GM23338 (cell line): ENCODE data around the gene TMPRSS13. TPM values are rescaled to one million over a fixed set of nuclear protein-coding genes. Genes with fewer than 3 reads are reported as not detected.

Experiments
- ATAC-seq: fragments of 200-7000 bp; cut with Tn5 transposase; 3 replicates; pipeline ENCODE4 v1.9.1; 2020
- DNase-seq: peaks from one replicate; pipeline ENCODE4 v3.0.0-alpha.2; 2015; ENCODE audit warnings: low spot score
- H2AFZ ChIP-seq: fragments of 200-600 bp; sonication (generic); 2 replicates; pipeline ENCODE4 v1.8.0; 2016; ENCODE audit warnings: antibody characterized with exemption, mild to moderate bottlenecking, moderate library complexity
- H3F3A ChIP-seq: fragments of 200-600 bp; sonication (generic); replicated peaks from 2 replicates; pipeline ENCODE4 v1.8.0; 2017; ENCODE audit warnings: antibody characterized with exemption, mixed run types, low read depth
- H3K27ac ChIP-seq: fragments of 200-600 bp; sonication (generic); 2 replicates; pipeline ENCODE4 v1.6.1; 2016; ENCODE audit warnings: low read depth
- H3K27me3 ChIP-seq: fragments of 200-600 bp; sonication (generic); 2 replicates; pipeline ENCODE4 v1.8.0; 2016; ENCODE audit warnings: mild to moderate bottlenecking, mixed run types, moderate library complexity; ENCODE audit not compliant: insufficient read depth
- H3K36me3 ChIP-seq: fragments of 200-600 bp; sonication (generic); 2 replicates; pipeline ENCODE4 v1.8.0; 2016; ENCODE audit warnings: mild to moderate bottlenecking; ENCODE audit not compliant: insufficient read depth
- H3K4me1 ChIP-seq: fragments of 200-600 bp; sonication (generic); 2 replicates; pipeline ENCODE4 v1.8.0; 2016; ENCODE audit warnings: mild to moderate bottlenecking, moderate library complexity; ENCODE audit not compliant: insufficient read depth
- H3K4me2 ChIP-seq: fragments of 200-600 bp; sonication (generic); 2 replicates; pipeline ENCODE4 v1.7.1; 2017; ENCODE audit warnings: mixed run types
- H3K4me3 ChIP-seq: fragments of 200-600 bp; sonication (generic); 2 replicates; pipeline ENCODE4 v1.6.1; 2016; ENCODE audit warnings: mixed run types
- H3K79me2 ChIP-seq: fragments of 200-600 bp; sonication (generic); replicated peaks from 2 replicates; pipeline ENCODE4 v1.8.0; 2017; ENCODE audit warnings: mild to moderate bottlenecking; ENCODE audit not compliant: insufficient read depth
- H3K9me2 ChIP-seq: fragments of 200-600 bp; sonication (generic); 2 replicates; pipeline ENCODE4 v1.8.0; 2017; ENCODE audit not compliant: insufficient read depth
- H4K20me1 ChIP-seq: fragments of 200-600 bp; sonication (generic); replicated peaks from 2 replicates; pipeline ENCODE4 v1.8.0; 2017; ENCODE audit warnings: mild to moderate bottlenecking; ENCODE audit not compliant: insufficient read depth
- H3K27ac Mint-ChIP-seq: 2 replicates; pipeline ENCODE4 v1.8.0; 2020; ENCODE audit warnings: inconsistent platforms, mild to moderate bottlenecking, moderate library complexity, mixed read lengths
- H3K27me3 Mint-ChIP-seq: 3 replicates; pipeline ENCODE4 v1.8.0; 2022; ENCODE audit warnings: low read depth, mild to moderate bottlenecking, moderate library complexity, mixed read lengths, inconsistent platforms; ENCODE audit not compliant: insufficient read depth, poor library complexity
- H3K36me3 Mint-ChIP-seq: 3 replicates; pipeline ENCODE4 v1.8.0; 2021; ENCODE audit warnings: low read depth, mild to moderate bottlenecking, inconsistent platforms, moderate library complexity, mixed read lengths
- H3K4me1 Mint-ChIP-seq: 3 replicates; pipeline ENCODE4 v1.8.0; 2020; ENCODE audit warnings: mild to moderate bottlenecking, inconsistent platforms, mixed read lengths
- H3K4me3 Mint-ChIP-seq: 3 replicates; pipeline ENCODE4 v1.8.0; 2021; ENCODE audit warnings: moderate library complexity, mild to moderate bottlenecking, inconsistent platforms, mixed read lengths
- H3K9me3 Mint-ChIP-seq: 3 replicates; pipeline ENCODE4 v1.8.0; 2020; ENCODE audit warnings: moderate library complexity, mild to moderate bottlenecking, inconsistent platforms, mixed read lengths
- CREB1 ChIP-seq: fragments of 250-450 bp; sonication (Bioruptor Pico); IDR thresholded peaks from 2 replicates; pipeline ENCODE4 v1.5.0; 2020; ENCODE audit warnings: low read depth, mild to moderate bottlenecking, moderate library complexity
- EZH2phosphoT487 ChIP-seq: fragments of 200-600 bp; sonication (generic); IDR thresholded peaks from one replicate; pipeline ENCODE4 v1.8.1; 2018; ENCODE audit warnings: antibody characterized with exemption; ENCODE audit not compliant: unreplicated experiment
- JUNB ChIP-seq: IDR thresholded peaks from one replicate; pipeline ENCODE4 v1.6.1; 2016; ENCODE audit warnings: antibody characterized with exemption; ENCODE audit not compliant: unreplicated experiment
- NANOG ChIP-seq: IDR thresholded peaks from 2 replicates; pipeline ENCODE4 v1.6.1; 2016; ENCODE audit warnings: antibody characterized with exemption, borderline replicate concordance
- ZNF114 ChIP-seq: fragments of 250-450 bp; sonication (Bioruptor Pico); IDR thresholded peaks from 2 replicates; pipeline ENCODE4 v1.5.0; 2020; ENCODE audit warnings: mild to moderate bottlenecking, moderate library complexity
- ZNF331 ChIP-seq: fragments of 250-450 bp; sonication (Bioruptor Pico); IDR thresholded peaks from 2 replicates; pipeline ENCODE4 v1.5.0; 2020; ENCODE audit warnings: low read depth, mild to moderate bottlenecking, moderate library complexity
- polyA plus RNA-seq: library from polyadenylated mRNA; unstranded; fragments of >200 nt; fragmentation: Nextera tagmentation; extraction: Ambion mirVana; gene quantifications from 2 replicates; pipeline ENCODE4 v1.2.1, GENCODE V29; 2016
- total RNA-seq: library from RNA; depleted of rRNA; stranded (reverse); fragments of >200 nt; shearing (Covaris generic); gene quantifications from 2 replicates; pipeline ENCODE4 v1.2.3, GENCODE V29; 2014
- TF ChIP-seq, protein P1 (sequence below), 2 experiments: fragments of 200-600 bp in 1 of 2; sonication (generic) in 1 of 2; conservative IDR thresholded peaks; 2 replicates each; pipeline versions ENCODE4 v1.5.1 to v1.6.1; 2016 to 2017; ENCODE audit warnings: antibody characterized with exemption in 2 of 2, low read depth in 2 of 2, mild to moderate bottlenecking in 2 of 2, moderate library complexity in 1 of 2
- TF ChIP-seq, protein P2 (sequence below): IDR thresholded peaks from one replicate; pipeline ENCODE4 v1.6.1; 2018; ENCODE audit warnings: antibody characterized with exemption; ENCODE audit not compliant: unreplicated experiment
- TF ChIP-seq, protein P3 (sequence below): IDR thresholded peaks from 2 replicates; pipeline ENCODE4 v1.6.1; 2016; ENCODE audit warnings: antibody characterized with exemption

The TMPRSS13 gene
- total and polyA plus RNA-seq, 2 experiments from 2014 or later: 0.31 TPM; not detected in 1

DNA sequence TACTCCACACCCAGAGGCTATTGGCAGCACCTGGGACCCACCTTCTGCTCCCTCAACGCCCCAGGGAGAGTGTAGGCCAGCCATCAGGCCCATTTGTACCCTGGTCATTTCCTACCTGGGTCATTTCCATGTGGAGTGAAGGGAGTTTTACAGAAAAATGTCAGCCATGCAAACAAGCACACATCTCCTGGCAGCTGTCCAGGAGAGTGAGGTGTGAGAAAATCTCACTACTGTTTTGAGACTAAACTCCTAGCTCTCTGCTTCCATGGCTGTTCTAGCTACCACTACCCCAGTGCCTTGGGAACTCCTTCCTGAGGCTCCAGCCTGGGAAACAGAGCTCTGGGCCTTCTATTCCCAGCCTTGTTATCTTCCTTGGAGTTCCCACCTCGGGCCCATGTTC is 2.8 kb upstream of the TMPRSS13 start (continued):
- TF ChIP-seq, protein P1, sequence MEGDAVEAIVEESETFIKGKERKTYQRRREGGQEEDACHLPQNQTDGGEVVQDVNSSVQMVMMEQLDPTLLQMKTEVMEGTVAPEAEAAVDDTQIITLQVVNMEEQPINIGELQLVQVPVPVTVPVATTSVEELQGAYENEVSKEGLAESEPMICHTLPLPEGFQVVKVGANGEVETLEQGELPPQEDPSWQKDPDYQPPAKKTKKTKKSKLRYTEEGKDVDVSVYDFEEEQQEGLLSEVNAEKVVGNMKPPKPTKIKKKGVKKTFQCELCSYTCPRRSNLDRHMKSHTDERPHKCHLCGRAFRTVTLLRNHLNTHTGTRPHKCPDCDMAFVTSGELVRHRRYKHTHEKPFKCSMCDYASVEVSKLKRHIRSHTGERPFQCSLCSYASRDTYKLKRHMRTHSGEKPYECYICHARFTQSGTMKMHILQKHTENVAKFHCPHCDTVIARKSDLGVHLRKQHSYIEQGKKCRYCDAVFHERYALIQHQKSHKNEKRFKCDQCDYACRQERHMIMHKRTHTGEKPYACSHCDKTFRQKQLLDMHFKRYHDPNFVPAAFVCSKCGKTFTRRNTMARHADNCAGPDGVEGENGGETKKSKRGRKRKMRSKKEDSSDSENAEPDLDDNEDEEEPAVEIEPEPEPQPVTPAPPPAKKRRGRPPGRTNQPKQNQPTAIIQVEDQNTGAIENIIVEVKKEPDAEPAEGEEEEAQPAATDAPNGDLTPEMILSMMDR (conservative IDR thresholded peaks at IDR 0.05; ENCODE audit: low read depth in 2 of 2): no peak
- TF ChIP-seq EZH2phosphoT487: no peak

DNA sequence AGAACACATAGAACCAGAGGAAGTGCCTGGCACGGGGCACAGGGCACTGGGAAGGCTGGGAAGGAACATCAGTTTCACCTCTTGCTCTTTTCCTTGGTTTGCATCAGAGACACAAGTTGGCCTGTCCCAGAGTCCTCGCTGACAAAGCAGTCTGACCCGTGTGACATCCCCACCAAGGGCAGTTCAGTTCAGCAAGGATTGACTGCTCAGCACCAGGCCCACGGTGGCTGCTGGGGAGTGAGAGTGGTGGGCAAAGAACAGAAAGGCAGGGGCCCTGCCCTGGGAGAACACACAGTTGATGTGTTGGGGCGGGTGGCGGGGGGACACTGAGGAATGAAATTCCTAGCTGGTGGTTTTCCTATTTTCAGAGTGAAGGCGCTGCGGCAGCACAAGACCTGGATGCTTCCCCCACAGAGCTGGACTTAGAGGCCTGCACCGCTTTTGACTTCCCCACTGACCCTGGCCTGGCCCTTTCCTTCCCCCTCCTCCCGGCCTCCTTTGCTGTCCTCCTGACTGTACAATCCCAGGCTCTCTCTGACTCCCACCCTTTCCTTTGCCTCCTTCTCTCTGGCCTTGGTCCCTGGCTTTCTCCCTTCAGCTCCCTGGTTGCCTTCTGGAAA is 2.2 kb upstream of the TMPRSS13 start:
- DNase-seq: no peak
- Histone ChIP-seq H3K4me1 (peaks cover 19% of the 10 kb centered on the region; the same call in 1 of the 2 replicates), H3K27ac (no peak overlapping the region), H3F3A (no peaks in the 10 kb centered on the region), H3K9me2 (0 out of 2 replicates have a peak, but pooled peaks cover 2% of the 10 kb centered on the region), H3K4me3 (no peak overlapping the region), H2AFZ (no peak overlapping the region), H4K20me1 (no peaks in the 10 kb centered on the region), H3K4me2 (no peak overlapping the region), H3K36me3 (no peaks in the 10 kb centered on the region), H3K79me2 (no peaks in the 10 kb centered on the region), H3K27me3 (no peaks in the 10 kb centered on the region)
- Mint-ChIP-seq H3K27ac (no peak overlapping the region), H3K9me3 (no peaks in the 10 kb centered on the region), H3K4me1 (peaks cover 42% of the 10 kb centered on the region), H3K4me3 (no peak overlapping the region), H3K36me3 (no peaks in the 10 kb centered on the region), H3K27me3 (peaks cover 16% of the 10 kb centered on the region)
- no peak for ATAC-seq
- TF ChIP-seq, protein P2, sequence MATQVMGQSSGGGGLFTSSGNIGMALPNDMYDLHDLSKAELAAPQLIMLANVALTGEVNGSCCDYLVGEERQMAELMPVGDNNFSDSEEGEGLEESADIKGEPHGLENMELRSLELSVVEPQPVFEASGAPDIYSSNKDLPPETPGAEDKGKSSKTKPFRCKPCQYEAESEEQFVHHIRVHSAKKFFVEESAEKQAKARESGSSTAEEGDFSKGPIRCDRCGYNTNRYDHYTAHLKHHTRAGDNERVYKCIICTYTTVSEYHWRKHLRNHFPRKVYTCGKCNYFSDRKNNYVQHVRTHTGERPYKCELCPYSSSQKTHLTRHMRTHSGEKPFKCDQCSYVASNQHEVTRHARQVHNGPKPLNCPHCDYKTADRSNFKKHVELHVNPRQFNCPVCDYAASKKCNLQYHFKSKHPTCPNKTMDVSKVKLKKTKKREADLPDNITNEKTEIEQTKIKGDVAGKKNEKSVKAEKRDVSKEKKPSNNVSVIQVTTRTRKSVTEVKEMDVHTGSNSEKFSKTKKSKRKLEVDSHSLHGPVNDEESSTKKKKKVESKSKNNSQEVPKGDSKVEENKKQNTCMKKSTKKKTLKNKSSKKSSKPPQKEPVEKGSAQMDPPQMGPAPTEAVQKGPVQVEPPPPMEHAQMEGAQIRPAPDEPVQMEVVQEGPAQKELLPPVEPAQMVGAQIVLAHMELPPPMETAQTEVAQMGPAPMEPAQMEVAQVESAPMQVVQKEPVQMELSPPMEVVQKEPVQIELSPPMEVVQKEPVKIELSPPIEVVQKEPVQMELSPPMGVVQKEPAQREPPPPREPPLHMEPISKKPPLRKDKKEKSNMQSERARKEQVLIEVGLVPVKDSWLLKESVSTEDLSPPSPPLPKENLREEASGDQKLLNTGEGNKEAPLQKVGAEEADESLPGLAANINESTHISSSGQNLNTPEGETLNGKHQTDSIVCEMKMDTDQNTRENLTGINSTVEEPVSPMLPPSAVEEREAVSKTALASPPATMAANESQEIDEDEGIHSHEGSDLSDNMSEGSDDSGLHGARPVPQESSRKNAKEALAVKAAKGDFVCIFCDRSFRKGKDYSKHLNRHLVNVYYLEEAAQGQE: no peak
- TF ChIP-seq EZH2phosphoT487: no peak
- TF ChIP-seq, protein P3, sequence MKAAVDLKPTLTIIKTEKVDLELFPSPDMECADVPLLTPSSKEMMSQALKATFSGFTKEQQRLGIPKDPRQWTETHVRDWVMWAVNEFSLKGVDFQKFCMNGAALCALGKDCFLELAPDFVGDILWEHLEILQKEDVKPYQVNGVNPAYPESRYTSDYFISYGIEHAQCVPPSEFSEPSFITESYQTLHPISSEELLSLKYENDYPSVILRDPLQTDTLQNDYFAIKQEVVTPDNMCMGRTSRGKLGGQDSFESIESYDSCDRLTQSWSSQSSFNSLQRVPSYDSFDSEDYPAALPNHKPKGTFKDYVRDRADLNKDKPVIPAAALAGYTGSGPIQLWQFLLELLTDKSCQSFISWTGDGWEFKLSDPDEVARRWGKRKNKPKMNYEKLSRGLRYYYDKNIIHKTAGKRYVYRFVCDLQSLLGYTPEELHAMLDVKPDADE: no peak
- TF ChIP-seq CREB1 (CRISPR knock-in tag): no peak
- no peak for TF ChIP-seq JUNB
- no peak for TF ChIP-seq NANOG
- TF ChIP-seq ZNF331 (CRISPR knock-in tag): no peak
- TF ChIP-seq, protein P1 (conservative IDR thresholded peaks at IDR 0.05; ENCODE audit: low read depth in 2 of 2): no peak
- no peak for TF ChIP-seq ZNF114
